Activated CD4-positive, alpha-beta T cell treated with anti-CD3 and anti-CD28 coated beads for 48 hours (primary cell): ENCODE results near the gene NIT2.
"Not testable (repeated sequence)": the region's sequence is repeated elsewhere in the genome, so short reads cannot be mapped to it uniquely, and the experiment has no call there.

Experiments
- DNase-seq: peaks from one replicate; pipeline ENCODE4 v3.0.0-alpha.2; 2020

Gene NIT2

DNA sequence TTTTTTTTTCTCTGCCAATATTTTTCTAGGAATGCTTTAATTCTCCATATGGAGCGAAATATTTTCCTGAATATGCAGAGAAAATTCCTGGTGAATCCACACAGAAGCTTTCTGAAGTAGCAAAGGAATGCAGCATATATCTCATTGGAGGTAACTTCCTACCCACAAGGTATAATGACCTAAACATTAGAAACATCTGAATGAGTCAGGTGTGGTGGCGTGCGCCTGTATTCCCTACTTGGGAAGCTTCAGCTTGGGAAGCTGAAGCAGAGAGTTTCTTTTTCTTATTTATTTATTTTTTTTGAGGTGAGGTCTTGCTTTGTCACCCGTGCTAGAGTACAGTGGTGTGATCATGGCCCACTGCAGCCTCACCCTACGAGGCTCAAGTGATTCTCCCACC lies 5.2 kb downstream of the NIT2 start:
- DNase-seq = no peak

DNA sequence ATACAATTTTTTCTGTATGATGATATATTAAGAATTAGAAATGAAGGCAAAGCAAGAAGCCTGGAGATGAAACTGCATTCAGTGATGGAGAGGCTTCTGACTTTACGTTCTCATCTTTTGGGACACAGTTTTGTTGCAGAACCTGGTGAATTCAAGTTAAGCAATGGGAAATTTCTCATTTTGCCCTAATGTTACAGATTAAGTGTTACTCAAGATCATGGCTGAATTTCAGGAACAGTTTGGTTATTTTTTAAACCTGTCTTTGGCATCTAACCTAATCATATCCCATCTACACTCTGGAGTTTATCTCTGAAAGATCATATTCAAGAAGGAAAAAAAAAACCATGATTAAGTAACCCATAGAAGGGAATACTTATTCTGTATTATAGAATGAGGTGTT lies 6.0 kb downstream of the NIT2 start:
- DNase-seq = no peak

DNA sequence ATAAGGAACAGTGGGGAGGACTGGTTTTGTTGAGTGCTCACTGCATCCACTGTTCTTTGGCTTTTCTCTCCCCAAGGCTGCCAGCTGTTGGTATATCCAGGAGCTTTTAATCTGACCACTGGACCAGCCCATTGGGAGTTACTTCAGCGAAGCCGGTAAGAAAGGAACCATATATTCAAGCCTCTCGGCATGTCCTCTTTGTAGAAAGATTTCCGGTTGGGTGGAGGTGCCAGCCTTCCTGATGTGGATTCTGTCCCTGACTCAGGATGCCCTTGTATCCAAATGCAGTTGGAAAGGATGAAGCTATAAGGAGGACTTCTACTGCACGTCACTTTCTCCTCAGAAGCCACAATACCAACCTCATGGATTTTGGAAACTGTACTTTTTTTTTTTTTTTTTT lies 14.2 kb downstream of the NIT2 start:
- DNase-seq = no peak

DNA sequence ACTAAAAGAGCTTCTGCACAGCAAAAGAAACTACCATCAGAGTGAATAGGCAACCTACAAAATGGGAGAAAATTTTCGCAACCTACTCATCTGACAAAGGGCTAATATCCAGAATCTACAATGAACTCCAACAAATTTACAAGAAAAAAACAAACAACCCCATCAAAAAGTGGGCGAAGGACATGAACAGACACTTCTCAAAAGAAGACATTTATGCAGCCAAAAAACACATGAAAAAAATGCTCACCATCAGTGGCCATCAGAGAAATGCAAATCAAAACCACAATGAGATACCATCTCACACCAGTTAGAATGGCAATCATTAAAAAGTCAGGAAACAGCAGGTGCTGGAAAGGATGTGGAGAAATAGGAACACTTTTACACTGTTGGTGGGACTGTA lies 17.2 kb downstream of the NIT2 start:
- not testable (repeated sequence) for DNase-seq

DNA sequence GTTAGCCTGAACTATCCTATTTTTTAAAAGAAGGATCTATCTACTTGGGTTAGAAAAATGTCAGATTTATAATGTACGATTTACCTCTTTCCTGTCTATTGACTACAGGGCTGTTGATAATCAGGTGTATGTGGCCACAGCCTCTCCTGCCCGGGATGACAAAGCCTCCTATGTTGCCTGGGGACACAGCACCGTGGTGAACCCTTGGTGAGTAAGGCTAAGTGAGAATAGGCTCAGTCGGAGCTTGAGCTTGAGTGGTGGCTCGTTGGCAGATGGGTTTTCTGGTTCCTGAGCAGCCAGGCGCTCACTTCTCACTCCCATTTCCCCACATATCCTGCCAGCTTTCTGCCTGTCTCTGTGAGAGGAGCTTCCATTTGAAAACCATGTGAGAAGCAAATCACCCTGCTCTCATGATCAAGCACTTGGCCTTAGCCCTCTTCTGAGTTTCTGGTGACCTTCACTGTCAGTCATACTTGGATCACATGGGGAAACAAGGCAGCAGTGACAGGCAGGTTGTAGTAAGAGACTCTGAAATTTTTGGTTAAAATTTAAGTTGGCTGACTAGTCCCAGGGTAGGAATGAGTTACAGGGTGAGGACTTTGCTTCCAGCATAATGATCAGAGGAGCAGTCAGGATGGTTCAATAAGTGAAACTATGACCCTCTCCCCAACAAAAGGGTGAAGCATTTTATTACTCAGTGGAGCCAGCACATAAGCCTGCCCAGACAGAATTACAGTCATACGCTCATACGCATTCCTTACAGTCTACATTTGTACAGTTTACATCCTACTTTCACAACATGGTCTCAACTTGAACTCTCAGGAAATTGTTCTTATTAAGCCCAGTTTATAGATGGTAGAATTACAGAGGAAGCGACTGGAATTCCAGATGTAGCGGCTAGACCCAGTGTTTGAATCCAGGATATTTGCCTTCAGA lies 18.0 kb downstream of the NIT2 start:
- DNase-seq = no peak

DNA sequence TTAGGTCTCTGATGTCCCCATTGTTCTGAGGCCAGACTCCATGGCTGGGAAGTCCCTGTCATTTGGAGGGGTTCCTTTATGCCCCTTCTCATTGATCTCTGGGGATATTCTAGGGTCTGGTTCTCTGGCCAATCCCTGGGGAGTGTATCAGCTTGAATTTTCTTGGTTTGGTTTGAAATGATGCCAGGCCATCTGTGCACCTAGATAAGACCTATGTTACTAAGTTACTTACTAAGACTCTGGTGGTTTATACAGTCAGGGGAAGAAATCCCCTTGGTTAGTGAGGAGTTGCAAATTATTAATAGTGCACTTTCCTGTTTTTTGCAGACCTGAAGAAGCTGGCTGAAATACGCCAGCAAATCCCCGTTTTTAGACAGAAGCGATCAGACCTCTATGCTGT lies 20.3 kb downstream of the NIT2 start:
- DNase-seq = no peak

DNA sequence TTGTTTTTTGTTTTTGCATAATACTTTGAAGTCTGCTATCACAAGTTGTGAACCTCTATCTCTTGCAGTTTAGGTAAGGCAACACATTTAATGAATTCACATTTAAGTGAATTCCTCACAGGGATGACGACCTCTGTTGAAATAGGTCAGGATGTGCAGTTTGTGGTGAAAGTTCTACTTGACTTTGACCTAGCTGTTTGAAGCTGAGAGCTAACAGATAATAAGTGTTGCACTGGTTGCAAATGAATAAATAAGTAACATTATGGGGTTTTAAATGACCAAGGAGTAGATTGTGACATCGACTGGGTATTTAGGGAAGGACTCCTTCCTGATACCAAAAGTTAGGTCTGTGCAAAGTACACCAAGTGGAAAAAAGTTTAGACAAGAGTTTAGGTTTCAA lies 23.9 kb downstream of the NIT2 start:
- DNase-seq = no peak

DNA sequence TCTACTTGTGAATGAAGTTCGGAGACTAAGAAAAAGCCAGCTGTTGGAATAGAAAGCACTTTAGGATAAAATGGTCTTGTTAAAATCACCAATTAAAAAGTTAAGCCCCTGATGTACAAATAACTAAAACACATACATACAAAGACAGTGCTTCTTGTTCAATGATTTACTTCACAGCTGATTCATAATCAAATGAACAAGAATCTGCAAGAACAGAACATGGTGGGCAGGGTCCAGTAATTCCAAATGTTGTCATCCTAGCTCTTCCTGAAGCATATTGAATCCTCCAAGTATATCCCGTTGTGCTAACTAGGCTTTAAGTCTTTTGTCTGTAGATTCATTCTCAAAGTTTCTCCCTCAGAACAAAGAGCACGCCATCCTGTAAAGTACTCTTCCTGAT lies 24.5 kb downstream of the NIT2 start:
- DNase-seq = no peak

DNA sequence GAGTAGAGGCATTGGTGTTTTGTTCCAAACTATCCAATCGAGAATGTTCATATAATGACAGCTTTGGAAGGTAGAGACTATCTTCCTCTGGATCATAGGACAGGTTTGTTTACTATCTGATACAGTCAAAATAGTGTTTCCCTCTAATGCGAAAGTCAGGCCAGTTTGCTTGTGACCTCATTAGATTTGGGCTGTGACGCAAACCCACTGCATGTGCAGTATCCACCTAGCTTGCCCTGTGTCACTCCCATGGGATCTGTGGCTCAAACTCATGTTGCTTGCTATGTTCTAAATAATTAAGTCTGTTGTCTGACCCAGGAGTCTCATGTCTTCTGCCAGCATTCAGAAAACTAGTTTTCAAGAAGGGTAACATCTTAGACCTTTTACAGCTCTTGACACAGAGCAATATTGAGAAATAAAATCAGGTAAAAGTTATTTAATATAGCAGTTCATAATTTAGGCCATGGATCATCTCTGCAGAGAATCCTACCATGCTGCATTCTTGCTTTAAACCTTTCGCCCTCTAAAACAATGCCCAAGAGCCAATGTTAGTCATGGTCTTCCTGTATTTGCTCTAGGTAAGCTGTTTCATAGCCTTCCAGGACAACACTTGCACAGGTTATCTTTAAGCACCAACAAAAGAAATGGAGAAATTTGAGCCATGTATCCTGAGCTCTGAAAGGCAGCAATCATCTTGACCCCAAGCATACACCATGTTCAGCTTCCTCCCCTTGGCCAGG lies 26.4 kb downstream of the NIT2 start:
- DNase-seq = no peak

DNA sequence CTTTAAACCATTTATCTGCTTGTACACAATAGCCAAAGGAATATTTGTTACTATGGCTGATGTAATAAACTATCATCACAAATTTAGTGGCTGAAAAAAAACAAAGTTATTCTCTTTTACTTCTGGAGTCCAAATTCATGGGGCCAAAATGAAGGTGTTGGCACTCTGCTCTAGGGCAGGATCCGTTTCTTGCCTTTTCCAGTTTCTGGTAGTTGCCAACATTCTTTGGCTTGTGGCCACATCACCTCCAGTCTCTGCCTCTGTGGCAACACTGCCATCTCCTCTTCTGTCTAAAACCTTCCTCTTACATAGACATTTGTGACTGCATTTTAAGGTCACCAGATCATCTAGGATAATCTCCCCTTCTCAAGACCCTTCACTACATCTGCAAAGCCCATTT lies 27.3 kb downstream of the NIT2 start:
- no peak for DNase-seq

DNA sequence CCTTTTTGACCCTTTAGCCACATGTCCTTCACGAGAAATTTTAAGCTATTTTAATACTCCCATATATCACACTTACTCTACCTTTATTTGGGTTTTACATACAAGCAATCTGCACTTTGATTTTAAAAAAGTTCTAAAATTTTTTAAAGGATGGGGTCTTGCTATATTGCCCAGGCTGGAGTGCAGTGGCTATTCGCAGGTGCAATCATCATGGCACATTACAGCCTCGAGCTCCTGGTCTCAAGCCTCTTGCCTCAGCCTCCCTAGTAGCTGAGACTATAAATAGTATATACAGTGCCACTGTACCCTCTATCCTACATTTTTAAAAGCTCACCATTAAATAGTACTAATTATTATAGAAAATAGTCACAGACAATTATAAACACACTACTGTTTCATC lies 29.9 kb downstream of the NIT2 start:
- DNase-seq = no peak

DNA sequence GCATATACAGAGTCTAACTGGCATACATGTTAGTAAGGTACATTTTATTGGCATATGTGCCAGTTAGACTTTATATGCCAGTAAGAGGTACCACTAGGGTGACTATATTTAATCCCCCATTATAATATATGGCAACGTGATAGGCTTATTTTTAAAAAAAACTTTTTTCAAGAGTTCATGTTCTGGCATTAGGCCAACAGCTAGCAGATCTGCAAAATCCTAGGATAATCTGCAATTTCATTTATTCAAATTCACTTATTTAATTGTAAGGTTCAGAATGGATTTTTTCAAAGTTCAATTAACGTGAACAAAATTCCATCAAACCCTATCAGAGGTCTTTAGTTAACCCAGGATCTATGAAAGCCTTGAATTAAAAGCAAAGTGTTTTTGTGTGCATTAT lies 31.9 kb downstream of the NIT2 start:
- DNase-seq = no peak

DNA sequence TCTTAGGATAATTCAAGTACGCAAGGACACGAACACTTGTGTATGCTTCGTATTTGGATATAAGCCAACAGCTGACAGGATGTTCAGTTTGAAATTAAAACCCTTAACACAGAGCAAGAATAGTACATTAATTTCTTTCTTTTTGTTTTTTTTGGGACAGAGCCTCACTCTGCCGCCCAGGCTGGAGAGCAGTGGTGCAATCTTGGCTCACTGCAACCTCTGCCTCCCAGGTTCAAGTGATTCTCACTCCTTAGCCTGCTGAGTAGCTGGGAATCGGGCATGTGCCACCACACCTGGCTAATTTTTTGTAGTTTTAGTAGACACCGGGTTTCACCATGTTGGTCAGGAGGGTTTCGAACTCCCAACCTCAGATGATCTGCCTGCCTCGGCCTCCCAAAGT lies 33.9 kb downstream of the NIT2 start:
- no peak for DNase-seq

DNA sequence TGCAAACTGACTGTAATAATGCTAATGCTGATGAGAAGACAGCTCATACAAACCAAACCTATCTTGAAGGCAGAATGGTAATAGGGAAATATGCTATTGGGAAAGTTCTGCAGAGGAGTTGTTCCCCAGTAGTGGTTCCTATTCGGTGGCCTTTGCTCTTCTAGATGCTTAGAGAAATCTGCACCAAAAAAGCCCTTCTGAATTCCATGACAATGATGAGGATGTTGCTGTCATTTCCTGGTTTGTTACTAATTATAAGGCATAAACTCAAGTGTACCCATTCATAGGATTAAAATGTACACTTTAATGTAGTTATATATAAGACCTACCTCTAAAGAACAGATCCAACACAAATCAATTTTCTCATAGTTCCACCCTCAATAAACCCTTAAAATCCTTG lies 36.2 kb downstream of the NIT2 start:
- DNase-seq = no peak

DNA sequence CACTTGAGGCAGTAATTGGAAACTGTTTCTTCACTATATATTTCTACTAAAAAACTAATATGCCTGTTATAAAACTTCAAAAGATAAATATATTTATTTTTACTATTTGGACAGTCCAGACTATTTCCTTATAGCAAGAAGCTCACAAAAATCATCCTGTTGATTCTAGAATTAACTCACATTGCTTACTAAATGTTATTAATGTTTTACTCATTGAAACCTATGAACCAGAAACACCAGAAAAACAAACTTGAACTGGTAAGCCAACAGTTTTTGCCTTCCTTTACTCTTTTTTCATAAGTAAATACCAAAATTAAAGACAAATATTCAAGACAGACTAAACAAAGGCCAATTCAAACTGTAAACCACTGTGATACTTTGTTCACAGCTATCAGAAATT lies 40.0 kb downstream of the NIT2 start:
- no peak for DNase-seq

DNA sequence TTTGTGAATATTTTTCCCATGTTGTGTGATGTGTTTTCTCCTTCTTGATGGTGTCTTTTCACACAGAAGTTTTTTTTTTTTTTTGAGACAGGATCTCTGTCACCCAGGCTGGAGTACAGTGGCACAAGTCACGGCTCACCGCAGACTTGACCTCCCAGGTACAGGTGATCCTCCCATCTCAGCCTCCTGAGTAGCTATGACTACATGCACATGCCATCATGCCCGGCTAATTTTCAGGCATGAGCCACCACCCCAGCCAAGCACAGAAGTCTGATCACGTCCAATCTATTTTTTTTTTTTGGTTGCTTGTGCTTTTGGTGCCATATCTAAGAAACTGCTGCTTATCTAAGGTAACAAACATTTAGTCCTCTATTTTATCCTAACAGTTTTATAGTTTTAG lies 41.7 kb downstream of the NIT2 start:
- no peak for DNase-seq

DNA sequence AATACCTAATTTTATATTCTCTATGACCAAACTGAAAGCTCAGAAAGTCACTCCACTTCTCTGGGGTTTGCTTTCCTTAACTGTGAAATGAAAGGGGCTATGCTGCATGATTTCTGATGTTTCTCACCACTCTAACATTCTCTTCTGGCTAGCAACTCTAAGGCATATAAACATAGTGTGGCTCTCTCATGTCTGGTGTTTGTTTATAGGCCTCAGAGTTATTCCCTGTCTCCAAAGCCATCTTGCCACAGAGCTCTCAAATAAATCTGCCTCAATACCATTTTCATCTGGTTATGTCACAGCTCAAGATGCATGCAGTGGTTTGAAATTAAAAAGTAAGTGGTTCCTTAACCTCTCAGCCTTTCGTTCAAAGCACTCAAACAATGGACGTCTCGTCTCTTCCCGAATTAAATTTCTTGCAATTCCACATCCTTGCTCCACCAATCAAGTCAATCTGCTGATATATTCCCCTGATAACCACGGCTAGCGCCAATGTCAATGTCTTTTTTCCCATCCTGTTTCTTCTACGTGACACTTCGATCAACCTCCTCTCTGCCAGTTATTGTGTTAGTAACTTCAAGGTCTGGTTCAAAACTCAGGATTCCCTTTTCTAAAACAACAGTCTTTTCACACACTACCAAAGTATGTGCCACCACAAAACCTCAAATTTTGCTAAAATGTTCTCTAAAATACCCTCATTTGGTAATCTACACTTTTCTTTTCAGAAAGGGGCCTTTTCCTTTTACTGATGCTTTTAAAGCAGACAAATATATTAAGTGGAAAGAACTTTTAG lies 50.4 kb downstream of the NIT2 start:
- DNase-seq = no peak

DNA sequence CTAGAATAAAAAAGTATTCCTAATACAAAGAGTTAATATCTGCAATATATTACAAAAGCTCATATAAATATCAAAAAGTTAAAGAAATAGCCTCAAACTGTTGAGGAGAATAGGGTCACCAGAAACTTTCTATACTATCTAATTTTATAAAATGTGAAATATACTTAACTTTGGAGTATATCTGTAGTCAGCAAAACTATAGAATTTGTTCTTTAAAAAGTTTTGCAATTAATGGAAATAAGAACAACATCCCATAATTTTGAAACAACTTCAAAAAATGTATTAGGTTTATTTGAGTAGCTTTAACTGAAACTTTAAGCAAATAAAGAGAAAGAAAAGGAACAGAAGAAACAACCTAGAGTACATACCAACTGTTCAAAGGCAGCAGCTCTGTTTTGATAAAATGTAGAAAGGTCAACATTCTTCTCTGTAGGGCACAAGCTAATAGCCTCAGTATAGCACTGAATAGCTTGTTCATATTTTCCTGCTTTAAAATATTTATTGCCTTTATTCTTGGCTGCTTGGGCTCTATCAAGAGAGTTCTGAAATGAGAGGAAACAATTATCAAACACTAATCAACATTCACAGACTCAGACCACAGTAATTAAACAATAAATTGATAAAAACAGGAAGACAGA lies 52.0 kb downstream of the NIT2 start:
- DNase-seq = no peak

DNA sequence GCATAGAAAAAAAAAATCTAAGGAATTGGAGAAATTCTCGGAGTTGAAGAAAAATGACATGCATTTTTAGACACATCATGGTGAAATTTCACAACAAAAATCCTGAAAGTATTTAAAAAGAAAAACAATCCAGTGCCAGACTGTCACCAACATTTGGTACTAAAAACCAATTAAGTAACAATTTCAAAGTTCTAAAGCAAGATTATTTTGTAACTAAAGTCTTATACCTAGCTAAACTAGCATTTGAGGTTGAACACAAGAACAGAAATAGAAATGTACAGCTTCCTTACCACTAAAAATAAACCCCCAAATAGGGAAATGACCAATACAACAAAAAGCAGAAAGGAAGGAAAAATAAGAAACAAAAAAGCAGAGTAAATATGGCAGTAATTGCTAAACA lies 54.5 kb downstream of the NIT2 start:
- DNase-seq = no peak

DNA sequence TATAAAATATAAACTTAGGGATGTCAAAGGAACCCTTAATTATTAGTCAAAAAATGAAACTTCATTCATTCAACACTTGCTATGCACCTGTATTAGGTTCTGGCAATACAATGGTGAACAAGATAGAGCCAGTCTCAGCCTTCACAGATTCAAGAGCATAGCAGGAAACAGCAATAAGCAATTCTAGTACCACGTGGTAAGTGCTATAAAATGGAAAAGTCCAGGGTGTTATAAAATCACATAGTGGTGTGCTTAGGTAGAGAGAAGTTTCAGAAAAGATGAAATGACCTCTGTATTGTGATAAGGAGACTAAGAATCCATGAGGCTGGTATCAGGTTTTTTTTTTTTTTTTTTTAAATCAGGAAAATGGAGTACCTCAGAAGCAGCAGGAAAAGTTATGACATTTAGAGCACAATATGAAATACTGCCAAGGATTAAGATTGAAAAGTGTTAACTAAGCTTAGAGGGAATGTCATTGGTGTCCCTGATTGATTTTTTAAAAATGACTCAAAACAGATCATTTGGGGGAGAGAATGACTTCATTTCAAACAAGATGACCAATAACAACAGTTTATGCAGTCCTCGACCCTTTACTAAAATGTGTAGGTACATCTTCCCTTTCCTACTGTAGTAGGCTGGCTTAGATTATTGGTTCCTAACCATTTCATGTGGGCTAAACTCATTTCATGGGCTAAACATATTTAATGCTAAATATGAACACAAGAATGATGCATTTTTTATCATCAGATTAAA lies 61.3 kb downstream of the NIT2 start:
- no peak for DNase-seq

DNA sequence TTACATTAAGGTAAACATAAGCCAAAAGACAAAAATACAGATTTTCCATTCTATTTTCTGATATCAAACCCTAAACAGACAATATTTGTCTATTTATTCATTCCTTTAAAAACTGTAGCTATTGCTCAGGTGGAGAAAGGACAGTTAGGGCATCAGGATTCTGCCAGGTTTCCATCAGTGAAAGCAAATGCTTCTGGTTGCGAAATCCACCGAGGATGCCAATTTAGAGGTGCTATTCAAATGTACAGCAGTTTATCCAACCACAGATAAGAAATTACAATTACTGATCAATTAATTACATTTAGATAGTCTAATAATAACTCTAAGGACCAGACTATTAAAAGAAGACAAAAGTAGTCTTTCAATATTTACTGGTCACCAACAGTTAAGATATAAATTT lies 62.4 kb downstream of the NIT2 start:
- DNase-seq = no peak

DNA sequence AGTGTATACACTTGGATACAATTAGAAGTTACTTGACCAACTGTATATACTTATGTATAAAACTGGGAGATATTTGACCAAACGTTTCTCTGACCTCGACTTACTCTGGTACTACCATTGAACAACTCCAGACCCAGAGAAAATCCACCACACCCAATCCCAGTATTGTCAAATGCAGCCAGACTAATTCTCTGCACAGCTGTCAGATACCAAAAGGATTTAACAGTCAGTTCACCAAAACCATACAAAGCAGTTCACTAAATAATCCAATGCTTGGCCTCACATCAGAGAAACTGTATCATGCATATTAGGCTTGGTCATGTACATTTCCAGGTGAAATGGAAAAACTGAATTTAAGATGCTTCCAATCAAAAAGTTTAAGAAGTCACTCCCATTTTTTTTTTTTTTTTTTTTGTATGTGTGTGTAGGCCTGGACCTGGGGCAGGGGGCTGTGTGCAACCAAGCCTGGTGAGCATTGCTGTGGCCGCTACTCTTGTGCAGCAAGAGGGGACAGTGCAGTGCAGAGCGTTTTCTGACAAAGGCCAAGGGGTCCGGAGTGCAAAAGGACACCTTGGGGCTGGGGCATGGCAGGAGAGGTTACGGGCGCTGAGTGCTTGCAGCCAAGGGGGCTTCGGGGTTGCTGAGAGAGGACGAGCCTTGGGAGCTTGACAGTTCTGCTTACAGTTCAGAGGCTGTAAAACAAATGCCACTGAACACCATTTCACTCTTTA lies 64.9 kb downstream of the NIT2 start:
- DNase-seq = no peak
